ENCODE results near the gene SEC24D. TPM values are rescaled to one million over a fixed set of nuclear protein-coding genes. Genes with fewer than 3 reads are reported as not detected.
"Not testable (repeated sequence)": the region's sequence is repeated elsewhere in the genome, so short reads cannot be mapped to it uniquely, and the experiment has no call there.

Gene SEC24D
- polyA plus RNA-seq, 1 donor: 44.3 TPM

DNA sequence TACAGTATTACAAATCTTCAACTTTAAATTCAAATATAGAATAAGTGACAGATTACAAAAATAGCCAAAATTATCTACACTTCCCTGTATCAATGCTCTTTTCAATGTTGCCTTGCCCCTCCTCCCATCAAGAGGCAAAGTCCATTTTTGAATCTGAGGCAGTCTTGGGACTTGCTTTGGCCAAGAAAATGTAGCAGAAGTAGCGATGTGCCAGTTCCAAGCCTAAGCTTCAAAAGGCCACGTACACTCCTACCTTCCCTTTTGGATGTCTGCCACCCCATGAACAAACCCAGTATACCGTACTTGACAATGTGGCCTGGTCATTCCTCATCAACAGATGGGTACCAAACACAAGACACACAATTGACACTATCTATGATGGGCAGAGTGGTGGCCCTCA, 24.1 kb downstream of the SEC24D start:
- no peak for DNase-seq

DNA sequence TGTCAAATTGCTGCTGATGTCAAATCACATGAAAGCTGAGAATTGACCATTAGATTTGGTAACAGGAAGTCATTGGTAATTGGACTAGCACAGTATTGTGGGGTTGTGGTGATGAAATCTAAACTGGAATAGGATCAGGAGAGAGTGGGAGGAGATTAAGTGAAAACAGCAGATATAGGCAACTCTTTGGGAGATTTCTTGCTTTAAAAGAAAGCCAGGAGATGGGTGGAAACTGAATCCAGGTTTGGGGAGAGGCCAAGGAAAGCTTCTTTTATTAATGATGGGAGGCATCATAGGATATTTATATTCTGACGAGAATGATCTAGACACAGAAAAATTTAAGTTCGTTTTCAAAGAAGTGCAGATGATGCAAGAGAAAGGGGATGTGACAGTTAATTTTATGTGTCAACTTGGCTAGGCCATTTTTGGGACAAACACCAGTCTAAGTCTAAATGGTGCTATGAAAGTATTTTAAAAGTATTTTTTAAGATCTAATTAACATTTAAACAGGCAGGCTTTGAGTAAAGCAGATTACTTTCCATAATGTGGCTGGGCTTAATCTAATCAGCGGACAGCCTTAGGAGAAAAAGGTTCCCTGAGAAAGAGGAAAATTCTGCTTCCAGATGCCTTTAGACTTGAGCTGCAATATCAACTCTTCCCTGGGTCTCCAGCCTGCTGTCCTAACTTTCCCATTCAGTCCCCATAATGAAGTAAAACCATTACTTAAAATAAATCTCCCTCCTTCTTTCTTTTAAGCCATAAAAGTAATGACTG, 24.7 kb downstream of the SEC24D start:
- DNase-seq: no peak

DNA sequence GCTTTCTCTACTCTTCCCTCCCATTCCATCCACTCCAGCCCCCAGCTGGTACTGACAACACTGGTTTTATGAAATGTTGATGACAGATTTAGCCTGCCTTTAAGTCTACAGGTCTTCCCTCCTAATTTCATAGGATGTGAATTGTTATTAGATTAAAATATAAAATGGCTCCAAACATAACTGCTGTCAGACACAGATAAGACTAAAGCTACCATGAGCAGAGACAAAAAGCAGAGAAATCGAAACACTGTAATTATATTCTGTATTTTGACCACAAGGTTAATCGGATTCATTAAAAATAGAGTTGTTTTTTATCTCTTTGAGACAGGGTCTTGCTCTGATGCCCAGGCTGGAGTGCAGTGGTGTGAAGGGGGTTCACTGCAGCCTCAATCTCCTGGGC, 28.3 kb downstream of the SEC24D start:
- DNase-seq: no peak

GRCh38 chr4:118803253-118803652, 32.7 kb downstream of the SEC24D start:
- DNase-seq: no peak

DNA sequence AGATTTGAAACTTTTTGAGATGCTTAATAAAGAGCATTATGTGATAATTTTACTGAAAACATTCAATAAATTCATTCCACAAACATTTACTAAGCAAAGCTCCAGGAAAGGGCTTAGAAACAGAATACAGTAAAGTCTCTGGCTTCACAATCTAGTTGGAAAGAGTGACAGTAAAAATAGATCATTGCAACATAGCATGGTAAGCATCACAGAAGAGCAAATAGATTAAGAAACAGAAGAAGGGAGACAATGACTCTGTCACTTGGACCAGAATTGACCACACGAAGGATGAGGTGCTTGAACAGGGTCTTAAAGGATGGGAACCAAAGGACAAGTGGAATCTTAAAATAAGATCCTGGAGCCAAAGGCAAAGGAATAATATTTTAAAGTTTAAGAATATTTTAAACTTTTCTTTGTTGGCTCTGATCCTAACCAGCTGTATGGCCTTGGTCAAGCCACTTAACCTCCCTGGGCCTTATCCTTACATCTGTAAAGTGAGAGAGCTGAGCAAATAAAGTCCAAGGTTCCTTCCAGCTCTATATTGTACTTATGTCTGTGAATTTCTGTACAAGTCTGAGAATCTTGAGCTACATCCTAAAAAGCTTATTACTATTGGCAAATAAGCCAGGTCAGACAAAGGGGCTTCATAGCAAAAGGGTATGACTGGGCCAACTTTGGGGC, 33.9 kb downstream of the SEC24D start:
- DNase-seq: no peak

DNA sequence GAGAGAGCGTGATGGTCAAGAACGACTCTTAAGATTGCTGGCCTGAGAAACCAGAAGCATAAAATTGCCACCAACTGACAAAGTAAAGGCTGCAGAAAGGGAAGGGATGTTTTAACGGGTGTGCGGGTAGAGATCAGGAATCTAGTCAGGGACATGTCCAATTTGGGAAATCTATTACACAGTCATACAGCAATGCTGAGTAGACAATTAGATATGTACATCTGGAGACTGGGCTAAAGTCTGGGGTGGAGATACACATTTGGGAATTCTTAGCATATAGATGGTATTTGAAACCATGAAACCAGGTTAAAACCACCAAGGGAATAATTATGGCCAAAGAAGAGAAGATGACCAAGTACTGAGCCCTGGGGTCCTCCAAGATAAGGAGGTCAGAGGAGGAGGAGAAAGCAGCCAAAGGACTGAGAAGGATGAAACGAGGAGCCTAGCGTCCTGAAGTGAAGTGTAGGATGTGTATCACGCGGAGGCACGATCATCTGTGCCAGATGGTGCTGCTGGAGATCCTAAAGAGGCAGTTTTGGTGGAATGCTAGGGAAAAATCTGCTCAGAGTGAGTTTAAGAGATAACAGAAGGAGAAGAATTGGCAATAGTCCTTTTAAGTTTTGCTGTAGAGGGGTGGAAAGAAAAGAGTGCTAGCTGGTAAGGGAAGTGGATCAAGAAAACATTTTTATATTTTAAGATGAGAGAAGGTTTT, 36.5 kb downstream of the SEC24D start:
- no peak for DNase-seq

GRCh38 chr4:118798658-118799057, 37.3 kb downstream of the SEC24D start:
- DNase-seq: no peak

DNA sequence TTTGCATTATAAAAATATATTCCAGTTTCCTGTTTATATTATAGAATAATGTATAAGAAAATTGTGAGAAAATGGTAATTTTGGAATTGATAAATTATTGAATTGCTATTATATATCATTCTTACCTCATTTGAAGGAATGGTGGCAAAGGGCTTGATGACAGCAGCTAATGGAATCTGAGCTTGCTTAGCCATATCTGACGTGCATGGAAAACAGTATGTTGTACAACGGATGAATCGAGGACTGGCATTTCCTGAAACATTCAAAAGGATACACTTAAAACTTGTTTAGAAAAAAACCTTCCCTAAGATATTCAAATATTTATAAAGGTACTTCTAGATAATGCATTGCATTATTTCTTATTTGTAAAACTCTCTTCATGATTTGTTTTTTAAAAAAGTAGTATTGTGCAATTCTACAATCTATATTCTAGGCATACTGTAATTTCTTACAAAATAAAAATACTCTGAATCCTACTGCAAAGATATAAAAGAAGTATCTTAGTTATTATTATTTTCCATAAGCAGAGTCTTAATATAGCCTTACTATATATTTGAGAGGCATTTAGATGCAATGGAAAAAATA, 38.3 kb downstream of the SEC24D start:
- no peak for DNase-seq

- DNase-seq: not testable (repeated sequence)
Observed at GRCh38 chr4:118791690-118792446, 44.1 kb downstream of the SEC24D start.

GRCh38 chr4:118790544-118790943, 45.4 kb downstream of the SEC24D start:
- DNase-seq: no peak

GRCh38 chr4:118788911-118789310, 47.0 kb downstream of the SEC24D start:
- no peak for DNase-seq

DNA sequence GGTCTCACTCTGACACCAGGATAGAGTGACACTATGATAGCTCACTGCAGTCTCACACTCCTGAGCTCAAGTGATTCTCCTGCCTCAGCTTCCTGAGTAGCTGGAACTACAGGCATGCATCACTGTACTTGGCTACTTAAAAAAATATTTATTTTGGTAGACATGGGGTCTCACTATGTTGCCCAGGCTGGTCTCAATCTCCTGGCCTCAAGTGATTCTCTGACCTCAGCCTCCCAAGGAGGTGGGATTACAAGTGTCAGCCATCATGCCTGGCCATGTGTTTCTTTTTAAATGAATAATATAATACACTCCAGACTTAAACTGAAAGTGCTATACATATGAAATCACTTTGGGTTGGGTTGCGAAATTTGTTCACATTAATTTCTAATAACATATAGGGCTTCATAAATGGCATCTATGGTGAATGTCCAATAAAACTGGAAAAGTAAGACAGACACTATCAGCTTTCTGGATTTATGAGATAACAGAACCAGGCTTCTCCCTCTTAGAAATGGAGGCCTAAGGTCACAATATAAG, 48.0 kb downstream of the SEC24D start:
- DNase-seq: no peak

DNA sequence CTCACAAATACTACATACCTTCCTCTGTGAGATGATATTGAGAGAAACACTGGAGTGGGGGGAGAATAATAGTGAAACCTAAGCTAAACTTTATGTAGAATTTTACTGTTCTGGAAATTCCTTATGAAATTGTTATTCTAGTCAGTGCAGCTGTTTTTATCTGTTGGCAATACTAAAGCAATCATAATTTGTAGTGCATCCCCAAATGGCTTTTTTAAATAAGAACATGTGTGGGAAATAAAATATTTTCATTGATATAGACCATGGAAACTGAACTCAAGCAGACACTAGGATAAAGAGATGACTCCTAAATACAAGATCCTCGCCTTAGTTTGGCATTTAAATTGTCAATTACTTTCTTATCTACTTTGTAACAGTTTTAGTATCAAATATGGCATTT, 51.1 kb downstream of the SEC24D start:
- no peak for DNase-seq

DNA sequence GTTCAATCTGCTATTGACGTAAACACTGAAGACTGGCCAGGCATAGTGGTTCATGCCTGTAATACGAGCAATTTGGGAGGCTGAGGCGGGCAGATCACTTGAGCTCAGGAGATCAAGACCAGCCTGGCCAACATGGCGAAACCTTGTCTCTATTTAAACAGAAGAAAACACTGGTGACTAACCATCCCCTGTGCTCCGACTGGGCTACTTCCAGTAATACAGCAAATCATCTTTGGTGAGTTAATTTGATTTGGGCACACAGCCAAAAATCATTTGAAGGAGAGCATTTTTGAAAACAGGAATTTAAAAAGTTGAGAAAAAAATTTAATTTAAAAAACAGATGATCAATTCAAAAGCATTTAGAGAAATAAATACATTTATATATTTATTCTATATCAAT, 52.0 kb downstream of the SEC24D start:
- no peak for DNase-seq

DNA sequence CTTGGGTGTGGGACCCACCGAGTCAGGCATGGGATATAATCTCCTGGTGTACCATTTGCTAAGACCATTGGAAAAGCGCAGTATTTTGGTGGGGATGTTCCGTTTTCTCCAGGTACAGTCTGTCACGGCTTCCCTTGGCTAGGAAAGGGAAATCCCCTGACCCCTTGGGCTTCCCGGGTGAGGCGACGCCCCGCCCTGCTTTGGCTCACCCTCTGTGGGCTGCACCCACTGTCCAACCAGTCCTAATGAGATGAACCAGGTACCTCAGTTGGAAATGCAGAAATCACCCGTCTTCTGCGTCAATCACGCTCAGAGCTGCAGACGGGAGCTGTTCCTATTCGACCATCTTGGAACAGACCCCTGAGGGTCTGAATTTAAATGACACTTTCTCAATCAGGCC, 53.0 kb downstream of the SEC24D start:
- DNase-seq: not testable (repeated sequence)

DNA sequence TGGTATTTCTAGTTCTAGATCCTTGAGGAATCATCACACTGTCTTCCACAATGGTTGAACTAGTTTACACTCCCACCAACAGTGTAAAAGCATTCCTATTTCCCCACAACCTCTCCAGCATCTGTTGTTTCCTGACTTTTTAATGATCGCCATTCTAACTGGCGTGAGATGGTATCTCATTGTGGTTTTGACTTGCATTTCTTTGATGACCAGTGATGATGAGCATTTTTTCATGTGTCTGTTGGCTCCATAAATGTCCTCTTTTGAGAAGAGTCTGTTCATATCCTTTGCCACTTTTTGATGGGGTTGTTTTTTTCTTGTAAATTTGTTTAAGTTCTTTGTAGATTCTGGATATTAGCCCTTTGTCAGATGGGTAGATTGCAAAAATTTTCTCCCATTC, 58.3 kb downstream of the SEC24D start:
- DNase-seq: not testable (repeated sequence)

DNA sequence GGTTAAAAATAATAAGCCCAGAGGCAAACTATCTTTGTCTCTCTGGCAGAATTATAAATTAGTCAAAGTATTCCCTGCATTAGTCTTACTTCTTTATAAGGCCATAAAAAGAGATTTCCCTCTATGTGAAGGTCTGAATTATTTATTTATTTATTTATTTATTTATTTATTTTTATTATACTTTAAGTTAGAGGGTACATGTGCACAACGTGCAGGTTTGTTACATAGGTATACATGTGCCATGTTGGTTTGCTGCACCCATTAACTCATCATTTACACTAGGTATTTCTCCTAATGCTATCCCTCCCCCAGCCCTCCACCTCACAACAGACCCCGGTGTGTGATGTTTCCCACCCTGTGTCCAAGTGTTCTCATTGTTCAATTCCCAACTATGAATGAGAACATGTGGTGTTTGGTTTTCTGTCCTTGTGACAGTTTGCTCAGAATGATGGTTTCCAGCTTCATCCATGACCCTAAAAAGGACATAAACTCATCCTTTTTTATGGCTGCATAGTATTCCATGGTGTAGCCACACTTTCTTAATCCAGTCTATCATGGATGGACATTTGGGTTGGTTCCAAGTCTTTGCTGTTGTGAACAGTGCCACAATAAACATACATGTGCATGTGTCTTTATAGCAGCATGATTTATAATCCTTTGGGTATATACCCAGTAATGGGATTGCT, 58.8 kb downstream of the SEC24D start:
- not testable (repeated sequence) for DNase-seq

DNA sequence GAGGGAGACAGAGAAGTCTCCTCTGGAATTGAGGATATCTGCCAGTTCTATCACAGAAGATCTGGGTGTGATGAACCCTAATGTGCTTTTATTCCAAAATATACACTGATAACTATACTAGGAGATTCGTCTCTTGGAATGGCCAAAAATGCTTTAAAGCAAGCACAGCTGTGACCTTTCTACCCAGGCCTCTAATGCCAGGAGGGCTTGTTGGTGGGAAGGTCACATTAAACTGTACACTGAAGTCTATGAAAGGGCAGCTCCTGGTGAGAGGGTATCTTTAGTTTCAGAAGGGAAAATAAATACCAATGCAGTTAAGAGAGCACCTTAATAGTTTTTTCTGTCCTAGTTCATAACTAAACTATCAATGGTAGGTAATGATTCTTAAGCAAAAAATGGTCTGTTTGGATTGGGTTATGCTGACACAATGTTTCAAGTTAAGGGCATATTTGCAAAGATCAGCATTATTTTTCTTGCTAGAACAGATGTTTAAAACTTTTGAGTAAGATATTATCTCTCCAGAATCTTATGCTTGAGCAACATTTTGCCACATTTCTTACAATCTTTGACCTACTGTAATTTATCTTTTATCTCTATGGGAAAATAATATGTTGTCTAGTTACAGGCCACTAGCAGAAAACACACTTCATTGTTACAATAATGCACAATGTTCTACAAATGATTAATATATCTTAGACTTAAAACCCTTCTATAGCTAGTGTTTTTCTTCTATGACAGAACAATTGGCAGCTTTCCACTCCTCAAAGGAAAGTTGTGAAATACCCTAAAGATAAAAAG, 59.6 kb downstream of the SEC24D start:
- no peak for DNase-seq

DNA sequence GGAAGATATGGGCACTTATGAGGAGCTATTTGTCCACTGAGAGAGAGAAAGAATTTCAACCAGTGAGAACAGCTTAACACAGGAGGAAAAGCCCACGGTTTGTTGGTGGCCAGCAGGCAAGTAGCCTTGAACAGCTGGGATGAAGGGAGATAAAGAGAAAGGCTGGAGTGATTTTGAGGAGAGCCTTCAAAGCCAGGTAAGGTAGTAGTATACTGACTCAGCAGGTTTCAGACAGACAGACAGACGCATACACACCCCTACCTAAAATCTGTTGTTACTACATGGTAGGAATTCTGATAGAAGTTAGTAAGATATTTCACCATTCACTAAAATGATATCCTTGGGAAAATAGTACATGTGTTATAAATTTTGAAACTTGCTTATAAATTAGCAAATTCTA, 60.5 kb downstream of the SEC24D start:
- DNase-seq: no peak

GRCh38 chr4:118774989-118775388, 60.9 kb downstream of the SEC24D start:
- no peak for DNase-seq
